HG03097 (cell line): ENCODE data around the gene OR10H3.
"Not testable (repeated sequence)": the region's sequence is repeated elsewhere in the genome, so short reads cannot be mapped to it uniquely, and the experiment has no call there.

Experiments used
- ATAC-seq: cut with Tn5 transposase; IDR thresholded peaks from one replicate; pipeline ENCODE4 v1.9.1; 2021; ENCODE audit not compliant: unreplicated experiment, low FRiP score

The OR10H3 gene

DNA sequence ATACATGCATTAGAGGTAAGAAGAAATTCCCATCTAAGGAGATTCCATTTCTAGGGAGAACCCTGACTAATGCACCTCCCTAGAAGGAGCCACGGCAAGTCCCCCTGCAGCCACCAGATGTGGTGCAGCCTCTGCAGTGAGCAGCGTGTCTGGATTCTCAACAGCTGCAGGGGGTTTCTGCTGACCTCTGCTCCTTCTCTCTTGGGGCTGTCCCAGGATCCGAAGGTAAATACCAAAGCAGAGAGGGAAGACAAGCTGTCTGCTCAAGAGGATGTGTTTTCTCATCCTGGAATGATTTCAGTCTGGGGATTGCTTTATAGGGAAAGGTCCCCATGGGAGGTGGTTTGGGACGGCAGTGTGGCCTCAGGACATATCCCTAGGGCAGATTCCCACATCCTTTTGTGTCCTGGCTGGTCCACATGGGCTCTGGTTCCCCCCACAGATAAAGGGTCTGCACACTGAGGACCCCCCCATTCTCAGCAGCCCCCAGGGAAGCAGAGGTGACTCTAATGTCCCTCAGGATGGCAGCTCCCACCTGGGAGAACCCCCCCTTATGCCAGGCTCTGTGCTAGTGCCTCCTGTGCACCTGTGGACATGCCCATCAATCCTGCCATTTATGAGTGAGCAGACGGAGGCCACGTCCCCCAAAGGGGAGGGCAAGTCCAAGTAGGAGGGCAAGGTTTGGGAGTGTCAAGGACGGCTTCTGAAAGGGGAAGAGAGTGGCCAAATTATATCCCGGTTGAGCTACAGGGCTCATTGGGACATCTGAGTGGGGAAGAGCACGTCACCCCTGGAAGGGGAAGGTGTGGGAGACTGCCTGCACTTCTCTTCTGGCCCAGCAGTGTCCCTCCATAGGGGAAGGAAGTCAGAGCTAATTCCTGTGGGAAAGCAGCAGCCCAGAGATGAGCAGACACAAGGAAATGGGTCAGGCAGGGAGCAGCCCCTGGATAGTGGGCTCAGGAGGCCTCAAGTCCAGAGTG lies 39.5 kb downstream of the OR10H3 start:
- no peak for ATAC-seq

DNA sequence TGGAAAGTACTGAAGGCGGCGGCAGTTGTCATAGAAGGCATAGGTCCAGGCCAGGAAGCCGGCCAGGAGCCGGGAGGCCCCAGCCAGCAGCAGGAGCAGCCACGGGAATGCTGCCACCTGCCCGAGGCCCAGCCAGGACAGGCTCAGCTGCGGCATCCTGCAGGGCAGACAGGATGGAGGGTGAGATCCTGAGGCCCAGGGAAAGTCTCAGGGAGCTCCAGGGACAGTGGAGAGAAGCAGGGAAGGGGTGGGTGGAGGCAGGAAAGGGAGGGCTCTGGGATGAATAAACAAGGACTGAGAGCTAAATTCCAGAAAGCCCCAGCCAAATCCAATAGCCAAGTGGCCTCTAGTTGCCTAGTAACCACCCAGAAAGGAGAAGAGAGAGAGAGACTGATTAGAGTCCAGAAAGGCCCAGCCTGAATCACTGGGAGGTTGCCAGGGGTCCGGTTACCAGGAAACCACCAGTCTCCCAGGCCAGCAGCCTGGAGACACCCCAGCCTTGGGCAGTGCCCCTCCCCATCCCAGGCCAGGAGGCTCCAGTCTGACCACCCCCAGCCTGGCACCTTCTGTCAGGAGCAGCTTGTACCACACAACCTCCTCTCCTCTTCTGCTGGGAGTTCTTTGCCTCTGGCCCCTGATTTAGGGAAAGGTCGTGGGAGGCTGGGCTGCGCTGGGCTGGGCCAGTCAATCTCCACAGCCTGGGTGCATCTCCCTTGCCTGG lies 42.1 kb downstream of the OR10H3 start:
- ATAC-seq, result no peak

GRCh38 chr19:15780610-15781418 lies 43.0 kb downstream of the OR10H3 start:
- ATAC-seq, result no peak

- no peak for ATAC-seq
Measured at GRCh38 chr19:15781661-15782060, 43.9 kb downstream of the OR10H3 start.

DNA sequence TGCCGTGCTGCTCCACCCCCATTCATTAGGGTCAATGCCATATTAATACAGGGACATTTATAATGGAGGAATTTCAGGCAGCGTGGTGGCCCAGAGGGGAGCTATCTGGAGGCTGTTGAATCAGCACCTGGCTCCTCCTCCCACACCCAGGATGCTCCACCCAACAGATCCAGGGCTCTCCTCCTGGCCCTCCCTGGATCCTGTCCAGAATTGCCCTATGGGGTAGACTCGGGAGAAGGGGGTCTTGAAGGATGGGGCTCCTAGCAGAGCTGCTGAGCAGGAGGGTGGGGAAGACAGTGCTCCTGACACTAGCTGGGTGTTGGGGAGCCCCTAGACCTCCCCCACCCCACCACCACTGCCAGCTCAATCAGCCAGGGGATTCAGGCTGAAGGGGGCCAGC lies 44.4 kb downstream of the OR10H3 start:
- ATAC-seq, result no peak

GRCh38 chr19:15782896-15783295 lies 45.1 kb downstream of the OR10H3 start:
- not testable (repeated sequence) for ATAC-seq

- no peak for ATAC-seq
Measured at GRCh38 chr19:15787611-15788155, 49.9 kb downstream of the OR10H3 start, which contains the start of gene OR10H5. TSS of gene OR10H5 (plus strand) at chr19:15787661. CDS start at chr19:15794049, 6,388 bp downstream.

DNA sequence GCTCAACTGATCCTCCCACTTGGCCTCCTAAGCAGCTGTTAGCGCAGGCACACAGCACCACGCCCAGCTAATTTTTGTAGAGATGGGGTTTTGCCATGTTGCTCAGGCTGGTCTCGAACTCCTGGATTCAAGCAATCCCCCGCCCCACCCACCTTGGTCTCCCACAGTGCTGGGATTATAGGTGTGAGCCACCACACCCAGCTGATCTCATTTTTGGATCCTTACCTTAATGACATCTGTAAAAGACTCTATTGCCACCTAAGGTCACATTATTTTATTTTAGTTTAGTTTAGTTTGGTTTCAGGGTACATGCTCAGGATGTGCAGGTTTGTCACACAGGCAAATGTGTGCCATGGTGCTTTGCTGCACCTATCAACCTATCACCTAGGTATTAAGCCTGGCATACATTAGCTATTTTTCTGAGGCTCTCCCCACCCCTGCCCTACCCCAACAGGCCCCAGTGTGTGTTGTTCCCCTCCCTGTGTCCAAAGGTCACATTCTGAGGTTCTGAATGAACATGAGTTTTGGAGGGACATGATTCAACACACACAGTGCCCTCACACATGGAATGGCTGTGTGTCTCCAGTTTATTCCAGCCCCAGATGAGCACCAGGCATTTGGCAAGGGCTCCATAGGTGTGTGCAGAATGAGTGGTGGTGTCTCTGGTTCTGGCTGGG lies 50.9 kb downstream of the OR10H3 start:
- ATAC-seq, result no peak

DNA sequence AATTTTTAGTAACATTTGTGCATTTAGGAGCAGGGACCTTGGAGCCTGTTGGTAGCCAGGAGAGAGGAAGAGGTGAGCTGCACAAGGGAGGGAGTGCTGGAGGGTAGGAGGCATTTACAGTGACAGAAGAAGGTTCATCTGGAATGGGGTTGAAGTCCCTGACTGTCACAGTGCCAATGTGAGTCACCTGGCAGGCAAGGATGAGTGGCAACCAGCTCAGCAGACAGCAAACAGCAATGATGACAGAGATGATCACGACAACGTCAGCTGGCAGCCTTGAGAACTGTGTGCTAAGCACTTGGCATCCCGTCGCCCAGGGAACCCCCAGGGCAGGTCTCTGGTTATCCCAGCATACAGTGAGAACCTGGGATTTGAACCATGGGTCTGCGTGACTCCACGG lies 52.3 kb downstream of the OR10H3 start:
- no peak for ATAC-seq
